ENCODE results near the gene SHC2. TPM values are rescaled to one million over a fixed set of nuclear protein-coding genes. Genes with fewer than 3 reads are reported as not detected.

SHC2 gene
- total and polyA plus RNA-seq, 2 of the 8 experiments (the other 6 are each of a cell fraction or from before 2014, with no cell fraction given), result 4.4 to 7.3 TPM

GRCh38 chr19:411723-412355 lies 49.0 kb downstream of the SHC2 start (continued):
- TF ChIP-seq CHD7 (IDR thresholded peaks at IDR 0.05; ENCODE audit: insufficient replicate concordance, low read length) (no peak), RFX5 (IDR thresholded peaks at IDR 0.05; ENCODE audit: borderline replicate concordance, low read depth, low read length) (no peak), POLR2AphosphoS5 (IDR thresholded peaks at IDR 0.05; ENCODE audit: low read depth, low read length) (no peak), CHD2 (IDR thresholded peaks at IDR 0.05; ENCODE audit: low read length) (no peak), POU5F1 (IDR thresholded peaks at IDR 0.05; ENCODE audit: low read depth, low read length) (no peak)

All from H1 (cell line).